Activated T-cell treated with anti-CD3 and anti-CD28 coated beads, Interleukin-2, amount 50 U/mL, for 48 hours (primary cell): Measurements from ENCODE around the gene FES.
A peak's percentile ranks its signal among the peaks of the same experiment; 100 is the strongest.
"Not testable (repeated sequence)": the region's sequence is repeated elsewhere in the genome, so short reads cannot be mapped to it uniquely, and the experiment has no call there.

Experiments
- DNase-seq, 2 experiments: peaks; one replicate each; pipeline ENCODE4 v3.0.0-alpha.2; 2020

The FES gene

GRCh38 chr15:90911906-90912769, 27.8 kb downstream of the FES start:
- no peak for DNase-seq

DNA sequence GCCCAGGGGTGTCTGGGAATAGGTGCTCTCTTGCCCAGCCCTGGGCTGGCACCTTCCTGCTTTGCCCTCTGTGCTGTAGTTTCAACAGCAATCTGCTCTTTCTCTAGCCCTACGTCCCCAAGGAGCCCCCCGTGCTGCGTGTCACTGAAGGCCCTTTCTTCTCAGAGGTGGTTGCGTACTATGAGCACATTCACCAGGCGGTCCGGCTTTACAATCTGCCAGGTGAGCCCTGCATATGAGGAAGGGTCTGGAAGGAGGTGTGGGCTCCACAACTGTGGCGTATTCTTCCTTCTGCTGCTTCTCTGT, 28.4 kb downstream of the FES start:
- no peak for DNase-seq

GRCh38 chr15:90913398-90913944, 29.2 kb downstream of the FES start:
- DNase-seq, result no peak

DNA sequence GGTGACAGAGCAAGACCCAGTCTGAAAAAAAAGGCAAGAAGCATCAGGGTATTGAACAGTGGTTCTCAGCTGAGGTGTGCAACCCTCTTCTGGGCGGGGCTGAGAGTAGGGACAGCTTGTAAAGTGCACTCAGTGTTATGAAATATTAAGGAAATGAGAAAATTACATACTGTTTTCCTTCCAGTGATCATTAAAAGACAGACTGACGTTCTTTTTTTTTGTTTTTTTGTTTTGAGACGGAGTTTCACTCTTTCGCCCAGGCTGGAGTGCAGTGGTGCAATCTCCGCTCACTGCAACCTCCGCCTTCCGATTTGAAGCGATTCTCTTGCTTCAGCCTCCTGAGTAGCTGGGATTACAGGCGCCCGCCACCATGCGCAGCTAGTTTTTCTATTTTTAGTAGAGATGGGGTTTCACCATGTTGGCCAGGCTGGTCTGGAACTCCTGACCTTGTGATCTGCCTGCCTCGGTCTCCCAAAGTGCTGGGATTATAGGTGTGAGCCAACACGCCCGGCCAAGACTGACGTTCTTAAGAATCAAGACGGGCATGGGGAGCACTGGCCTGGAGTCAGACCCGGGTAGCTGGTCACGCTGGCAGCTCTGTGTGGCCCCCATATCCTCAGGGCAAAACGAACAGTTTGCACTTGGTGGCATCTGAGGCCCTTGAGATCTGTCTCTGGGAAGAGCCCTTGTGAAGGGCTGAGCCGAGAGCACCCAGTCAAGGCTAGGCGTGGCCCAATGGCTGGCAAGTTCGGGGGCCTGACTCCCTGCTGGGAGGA, 30.2 kb downstream of the FES start:
- DNase-seq, result no peak

- no peak for DNase-seq
Observed at GRCh38 chr15:90915216-90915807, 31.0 kb downstream of the FES start.

DNA sequence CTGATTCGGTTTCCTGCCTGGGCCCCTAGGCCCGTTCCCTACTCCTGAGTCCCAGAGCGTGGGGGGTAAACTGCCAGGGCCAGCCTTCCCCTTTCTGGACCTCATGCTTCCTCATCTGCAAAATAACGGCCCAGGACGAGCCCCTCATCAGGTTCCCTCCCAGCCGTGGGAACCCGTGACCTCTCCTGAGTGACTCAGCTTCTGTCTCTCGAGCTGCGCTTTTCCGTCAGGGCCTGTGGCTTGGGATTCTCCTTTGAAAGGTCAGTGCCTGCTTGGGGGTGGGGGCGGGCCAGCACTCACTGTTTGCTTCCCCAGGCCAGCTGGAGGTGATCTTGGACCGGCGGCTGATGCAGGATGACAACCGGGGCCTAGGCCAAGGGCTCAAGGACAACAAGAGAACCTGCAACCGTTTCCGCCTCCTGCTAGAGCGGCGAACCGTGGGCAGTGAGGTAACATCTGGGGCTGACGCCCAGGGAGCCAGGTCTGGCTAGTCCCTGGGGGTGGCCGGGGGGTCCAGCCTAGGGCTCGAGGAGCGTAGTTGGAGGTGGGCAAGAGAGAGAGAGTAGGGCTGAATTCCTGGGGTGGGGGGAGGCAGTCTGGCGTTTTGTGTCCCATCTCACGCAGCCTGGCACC, 31.6 kb downstream of the FES start:
- DNase-seq, result no peak

DNA sequence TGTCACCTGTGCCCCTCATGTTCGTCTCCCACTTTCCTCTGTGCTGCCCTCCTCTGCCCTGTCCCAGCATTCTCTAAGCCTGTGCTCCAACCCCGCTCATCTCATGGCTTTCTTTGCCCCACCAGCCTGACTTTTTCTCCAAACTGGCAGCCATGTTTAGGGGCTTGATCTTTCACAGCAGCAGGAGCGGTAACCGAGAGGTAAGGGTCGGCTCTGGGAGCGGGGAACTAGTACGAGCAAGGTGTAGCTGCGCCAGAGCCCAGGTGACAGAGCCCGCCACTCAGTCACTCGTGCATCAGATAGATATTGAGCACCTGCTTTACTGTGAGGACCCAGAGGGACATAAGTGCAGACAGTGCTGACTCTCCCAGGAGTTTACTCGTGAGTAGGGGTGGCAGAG, 32.2 kb downstream of the FES start:
- DNase-seq, result no peak

DNA sequence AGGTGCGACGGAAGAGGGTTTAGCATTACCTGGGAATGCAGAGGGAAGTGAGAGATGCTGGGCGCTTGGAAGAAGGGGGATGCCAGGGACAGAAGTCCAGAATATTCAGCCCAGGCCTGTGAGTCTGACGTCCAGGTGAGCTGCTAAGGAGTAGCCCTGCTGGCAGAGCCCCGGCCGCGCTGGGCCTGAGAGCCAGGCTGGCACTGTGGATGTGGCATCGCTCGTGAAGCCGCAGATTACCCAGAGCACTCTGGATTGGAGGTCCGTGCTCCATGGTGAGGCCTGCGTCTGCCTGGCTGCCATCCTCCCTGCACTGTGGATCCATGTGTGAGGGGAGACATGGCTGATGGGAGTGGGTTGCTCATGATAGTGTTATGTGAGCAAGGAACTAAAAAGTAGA, 33.3 kb downstream of the FES start:
- DNase-seq, result no peak

DNA sequence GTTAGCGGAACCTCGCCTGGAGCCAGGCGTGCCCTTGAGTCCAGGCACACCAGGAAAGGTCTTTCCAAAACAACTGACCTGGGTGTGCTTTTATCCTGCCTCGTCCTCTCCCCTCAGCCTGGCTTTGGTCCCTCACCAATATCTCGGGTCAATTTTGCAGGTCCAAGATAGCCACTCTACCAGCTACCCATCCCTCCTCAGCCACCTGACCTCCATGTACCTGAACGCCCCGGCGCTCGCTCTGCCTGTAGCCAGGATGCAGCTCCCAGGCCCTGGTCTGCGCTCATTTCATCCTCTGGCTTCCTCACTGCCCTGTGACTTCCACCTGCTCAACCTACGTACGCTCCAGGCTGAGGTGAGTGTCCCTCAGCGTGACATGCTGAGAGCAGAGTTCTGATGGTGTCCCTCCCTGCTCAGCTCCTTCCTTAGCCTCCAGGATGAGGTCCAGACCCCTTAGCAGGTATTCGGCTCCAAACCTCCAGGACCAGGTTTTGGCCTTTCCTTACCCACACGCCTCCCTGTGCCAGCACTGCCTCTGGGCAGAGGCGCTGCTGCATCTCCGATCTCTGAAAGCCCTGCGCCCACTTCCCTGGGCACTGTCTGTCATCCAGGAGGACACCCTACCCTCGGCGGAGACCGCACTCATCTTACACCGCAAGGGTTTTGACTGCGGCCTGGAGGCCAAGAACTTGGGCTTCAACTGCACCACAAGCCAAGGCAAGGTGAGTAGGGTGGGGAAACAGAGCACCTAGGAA, 33.9 kb downstream of the FES start:
- no peak for DNase-seq

- DNase-seq, result no peak
Observed at GRCh38 chr15:90918835-90919234, 34.5 kb downstream of the FES start.

GRCh38 chr15:90921887-90922286, 37.6 kb downstream of the FES start:
- no peak for DNase-seq

GRCh38 chr15:90922712-90923322, 38.5 kb downstream of the FES start:
- peak; percentile 54 to 66 for DNase-seq

GRCh38 chr15:90924375-90924774, 40.1 kb downstream of the FES start:
- peak in 1 of 2 experiments; percentile 28 for DNase-seq

- DNase-seq, result not testable (repeated sequence)
Observed at GRCh38 chr15:90926766-90927165, 42.5 kb downstream of the FES start.

GRCh38 chr15:90928106-90928505, 43.8 kb downstream of the FES start:
- DNase-seq, result not testable (repeated sequence)

- DNase-seq, result no peak
Observed at GRCh38 chr15:90929246-90930019, 45.1 kb downstream of the FES start.

GRCh38 chr15:90930861-90931574, 46.7 kb downstream of the FES start:
- DNase-seq, result peak; percentile 35 to 39

DNA sequence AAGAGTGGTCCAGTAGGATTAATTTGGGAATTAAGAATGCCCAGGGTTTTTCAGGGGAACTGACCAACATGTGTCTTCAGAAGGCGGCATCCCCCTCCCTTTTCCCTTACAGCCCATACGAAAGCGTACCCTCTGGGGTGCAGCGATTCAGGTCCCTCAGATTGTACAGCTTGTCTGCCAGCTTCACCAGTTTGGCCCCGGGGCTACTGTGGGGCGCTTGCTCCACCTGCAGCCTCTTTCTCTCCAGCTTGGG, 47.2 kb downstream of the FES start:
- no peak for DNase-seq

- DNase-seq, result peak; percentile 95 to 96
Observed at GRCh38 chr15:90931828-90932659, 47.7 kb downstream of the FES start, which contains the start of gene HDDC3. HDDC3 (minus strand) TSS chr15:90932549; CDS start chr15:90932540, 9 bp downstream.

GRCh38 chr15:90932660-90932991, 48.3 kb downstream of the FES start:
- DNase-seq, result no peak
